HepG2 (cell line): Measurements from ENCODE around the gene NSUN2. TPM values are rescaled to one million over a fixed set of nuclear protein-coding genes. Genes with fewer than 3 reads are reported as not detected.

Experiments used
- ATAC-seq: fragments of 200-7000 bp; cut with Tn5 transposase; 3 replicates; pipeline ENCODE4 v1.9.1; 2020; ENCODE audit warnings: mild to moderate bottlenecking, moderate library complexity
- BruUV-seq: library from RNA; stranded (reverse); fragments of 400-500 nt; replicated peaks from 2 replicates; lab custom pipeline; 2021; lab: Mats Ljungman, UMichigan
- CTCF ChIA-PET: fragments of 300-600 bp; formaldehyde crosslinking; extraction: SDS; loops from one replicate; lab custom pipeline; 2021; ENCODE audit warnings: low total read pairs, inconsistent platforms, low intra/inter-chr PET ratio; lab: Yijun Ruan, JAX
- POLR2A ChIA-PET: fragments of 350-600 bp; sonication (Branson Sonifier 250); formaldehyde crosslinking; loops from one replicate; lab custom pipeline; 2020; ENCODE audit warnings: antibody characterized with exemption, inconsistent platforms; lab: Yijun Ruan, JAX
- DNase-seq: peaks from one replicate; pipeline ENCODE4 v3.0.0-alpha.2; 2015; ENCODE audit warnings: low spot score
- FAIRE-seq: peaks from 3 replicates; lab custom pipeline; 2011; peaks lifted over from hg19 to GRCh38; lab: Jason Lieb, UNC
- H2AFZ ChIP-seq: one replicate; pipeline ENCODE4 v1.6.1; 2011; ENCODE audit warnings: low read length, inconsistent platforms
- H3K27ac ChIP-seq: fragments of 300-600 bp; 3 replicates; pipeline ENCODE4 v1.8.0; 2011; ENCODE audit warnings: mixed run types, mild to moderate bottlenecking, mixed read lengths, low read length, inconsistent platforms; ENCODE audit not compliant: insufficient read depth; ENCODE audit errors: extremely low read length
- H3K27me3 ChIP-seq, 2 experiments: fragments of 200-600 bp in 1 of 2; 2 replicates in 1 of 2; 3 replicates in 1 of 2; pipeline versions ENCODE4 v1.6.0 to v1.8.0; 2011; ENCODE audit warnings: low read length in 2 of 2, mild to moderate bottlenecking in 2 of 2, moderate library complexity in 2 of 2, inconsistent platforms in 1 of 2; ENCODE audit not compliant: insufficient read depth in 2 of 2, control insufficient read depth in 1 of 2
- H3K36me3 ChIP-seq, 2 experiments: fragments of 200-600 bp in 1 of 2; replicated peaks in 1 of 2; 2 replicates in 1 of 2; 3 replicates in 1 of 2; pipeline versions ENCODE4 v1.5.1 to v1.8.0; 2011; ENCODE audit warnings: low read length in 2 of 2, inconsistent platforms in 1 of 2; ENCODE audit not compliant: insufficient read depth in 2 of 2, control insufficient read depth in 1 of 2
- H3K4me1 ChIP-seq: 2 replicates; pipeline ENCODE4 v1.5.1; 2012; ENCODE audit warnings: low read length, inconsistent platforms; ENCODE audit not compliant: insufficient read depth
- H3K4me2 ChIP-seq: 2 replicates; pipeline ENCODE4 v1.6.0; 2011; ENCODE audit warnings: low read depth, low read length, inconsistent platforms
- H3K4me3 ChIP-seq, 3 experiments: fragments of 200-600 bp in 1 of 3; sonication (generic), shearing (Covaris generic) in 1 of 3; replicated peaks in 1 of 3; 2 replicates each; pipeline ENCODE4 v1.5.1; 2011 to 2016; ENCODE audit warnings: low read length in 3 of 3, inconsistent platforms in 2 of 3, low read depth in 2 of 3, mild to moderate bottlenecking in 2 of 3, control low read depth in 1 of 3, mixed read lengths in 1 of 3; ENCODE audit not compliant: insufficient read depth in 1 of 3
- H3K79me2 ChIP-seq: one replicate; pipeline ENCODE4 v1.6.1; 2011; ENCODE audit warnings: low read length, inconsistent platforms; ENCODE audit not compliant: insufficient read depth
- H3K9ac ChIP-seq: 2 replicates; pipeline ENCODE4 v1.6.0; 2011; ENCODE audit warnings: mild to moderate bottlenecking, low read depth, low read length, inconsistent platforms; ENCODE audit not compliant: insufficient read depth
- H3K9me3 ChIP-seq: 2 replicates; pipeline ENCODE4 v1.5.1; 2012; ENCODE audit warnings: mild to moderate bottlenecking, low read length
- H4K20me1 ChIP-seq: 2 replicates; pipeline ENCODE4 v1.6.0; 2011; ENCODE audit warnings: inconsistent platforms, mild to moderate bottlenecking, low read length, moderate library complexity; ENCODE audit not compliant: insufficient read depth
- CREB1 ChIP-seq, 2 experiments: fragments of 450-650 bp in 1 of 2; IDR thresholded peaks; 2 replicates each; pipeline ENCODE4 v1.6.1; 2016 to 2017; ENCODE audit warnings: control low read depth in 1 of 2, mild to moderate bottlenecking in 1 of 2, missing compliant biosample characterization in 1 of 2, missing genetic modification characterization in 1 of 2
- DNMT3B ChIP-seq: conservative IDR thresholded peaks from 2 replicates; pipeline ENCODE4 v1.6.1; 2016; ENCODE audit warnings: missing biosample characterization, control low read depth
- FOXC1 ChIP-seq: sonication (generic); formaldehyde crosslinking; IDR thresholded peaks from 2 replicates; pipeline ENCODE4 v1.8.0; 2022; ENCODE audit warnings: mild to moderate bottlenecking, missing genetic modification reagents, borderline replicate concordance
- PLRG1 ChIP-seq: fragments of 450-650 bp; conservative IDR thresholded peaks from 2 replicates; pipeline ENCODE4 v1.6.1; 2016
- PTBP1 ChIP-seq: fragments of 200-400 bp; formaldehyde crosslinking; IDR thresholded peaks from 2 replicates; pipeline ENCODE4 v1.6.1; 2018; ENCODE audit warnings: low read length, low read depth; ENCODE audit not compliant: poor library complexity, severe bottlenecking
- SETDB1 ChIP-seq: sonication (generic); formaldehyde crosslinking; IDR thresholded peaks from 2 replicates; pipeline ENCODE4 v1.5.1; 2020; ENCODE audit warnings: missing genetic modification reagents, mild to moderate bottlenecking, borderline replicate concordance
- SRSF1 ChIP-seq: fragments of 200-400 bp; formaldehyde crosslinking; optimal IDR thresholded peaks from 2 replicates; pipeline ENCODE3; 2017; ENCODE audit warnings: mild to moderate bottlenecking, low read depth, low read length, moderate library complexity
- THYN1 ChIP-seq: sonication (generic); formaldehyde crosslinking; IDR thresholded peaks from 2 replicates; pipeline ENCODE4 v1.8.1; 2023; ENCODE audit warnings: low read depth, mild to moderate bottlenecking, moderate library complexity, missing genetic modification reagents, borderline replicate concordance
- ZFP41 ChIP-seq: sonication (generic); formaldehyde crosslinking; IDR thresholded peaks from 2 replicates; pipeline ENCODE4 v1.4.0; 2020; ENCODE audit warnings: mild to moderate bottlenecking, missing genetic modification reagents, borderline replicate concordance
- ZNF34 ChIP-seq: sonication (generic); formaldehyde crosslinking; IDR thresholded peaks from 2 replicates; pipeline ENCODE4 v1.4.0; 2020; ENCODE audit warnings: mild to moderate bottlenecking, missing genetic modification reagents, borderline replicate concordance
- ZNF501 ChIP-seq: sonication (generic); formaldehyde crosslinking; IDR thresholded peaks from 2 replicates; pipeline ENCODE4 v1.5.1; 2020; ENCODE audit warnings: mild to moderate bottlenecking, moderate library complexity, missing genetic modification reagents
- ZNF792 ChIP-seq: IDR thresholded peaks from 2 replicates; pipeline ENCODE4 v1.6.1; 2016
- ZNF879 ChIP-seq: sonication (generic); formaldehyde crosslinking; IDR thresholded peaks from 2 replicates; pipeline ENCODE4 v1.8.1; 2023; ENCODE audit warnings: missing genetic modification reagents
- WGBS: methylation state at CpG from one replicate; pipeline ENCODE4 v1.1.6; 2017; ENCODE audit warnings: low lambda C conversion rate; 5-methylcytosine and 5-hydroxymethylcytosine counted together
- in situ Hi-C: cut with HindIII; loops from 2 replicates; pipeline ENCODE4 v1.10.0; 2017; ENCODE audit warnings: low pct_unique_long_range_greater_than_20kb; ENCODE audit not compliant: extremely low pct_ligation_motif_present
- intact Hi-C: fragments of 100-400 bp; cut with micrococcal nuclease; formaldehyde crosslinking; loops from one replicate; pipeline ENCODE4 v1.10.0; 2022; ENCODE audit not compliant: unreplicated experiment
- polyA plus RNA-seq, 8 experiments: library from polyadenylated mRNA; depleted of rRNA in 3 of 8; stranded (reverse) in 7 of 8; unstranded in 1 of 8; fragments of >200 nt; fragmentation: Illumina TruSeq in 4 of 8; extraction: Trizol in 4 of 8; gene quantifications; 2 replicates each; pipeline versions ENCODE4 v1.2.1 to v1.2.3, GENCODE V29; 2011 to 2016; ENCODE audit warnings: low read depth in 4 of 8, missing spikeins in 1 of 8, mixed read lengths in 1 of 8; ENCODE audit not compliant: insufficient read depth in 1 of 8
- total RNA-seq, 5 experiments: library from RNA; depleted of rRNA; stranded (reverse); fragments of >200 nt; fragmentation: Illumina TruSeq; extraction: Trizol; gene quantifications; 2 replicates each; pipeline ENCODE4 v1.2.3, GENCODE V29; 2016; ENCODE audit warnings: low read depth in 1 of 5
- TF ChIP-seq, protein P1 (sequence below): sonication (generic); formaldehyde crosslinking; IDR thresholded peaks from 2 replicates; pipeline ENCODE4 v1.4.0; 2020; ENCODE audit warnings: missing genetic modification reagents, borderline replicate concordance
- TF ChIP-seq, protein P2 (sequence below): sonication (generic); formaldehyde crosslinking; IDR thresholded peaks from 2 replicates; pipeline ENCODE4 v1.9.0; 2021; ENCODE audit warnings: missing genetic modification reagents, borderline replicate concordance

Gene NSUN2
- total and polyA plus RNA-seq, 2 of the 13 experiments (the other 11 are each of a cell fraction or from before 2014, with no cell fraction given): 51.7 to 69.1 TPM

DNA sequence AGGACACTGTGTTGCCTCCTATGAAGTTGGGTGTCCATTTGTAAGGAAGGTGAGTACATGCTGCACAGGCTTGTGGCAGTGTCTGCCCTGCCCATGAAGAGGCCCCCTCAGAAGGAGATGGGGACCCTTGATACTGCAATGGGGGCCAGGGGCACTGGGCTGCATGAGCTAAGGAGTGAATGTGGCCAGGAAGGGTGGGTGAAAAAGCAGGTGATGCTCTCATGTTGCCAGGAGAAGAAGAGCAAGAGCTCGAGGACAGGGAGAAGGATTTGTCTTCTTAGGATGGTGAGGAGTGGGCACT lies 76.1 kb downstream of the NSUN2 start (continued):
- no peak for TF ChIP-seq ZFP41 (CRISPR knock-in tag)
- TF ChIP-seq ZNF34 (CRISPR knock-in tag): no peak
- TF ChIP-seq CREB1 (IDR thresholded peaks at IDR 0.05): no peak
- TF ChIP-seq CREB1 (CRISPR knock-in tag; IDR thresholded peaks at IDR 0.05): no peak
- no peak for TF ChIP-seq THYN1 (CRISPR knock-in tag)
- TF ChIP-seq ZNF501 (CRISPR knock-in tag): no peak
- TF ChIP-seq ZNF792 (CRISPR knock-in tag): no peak

DNA sequence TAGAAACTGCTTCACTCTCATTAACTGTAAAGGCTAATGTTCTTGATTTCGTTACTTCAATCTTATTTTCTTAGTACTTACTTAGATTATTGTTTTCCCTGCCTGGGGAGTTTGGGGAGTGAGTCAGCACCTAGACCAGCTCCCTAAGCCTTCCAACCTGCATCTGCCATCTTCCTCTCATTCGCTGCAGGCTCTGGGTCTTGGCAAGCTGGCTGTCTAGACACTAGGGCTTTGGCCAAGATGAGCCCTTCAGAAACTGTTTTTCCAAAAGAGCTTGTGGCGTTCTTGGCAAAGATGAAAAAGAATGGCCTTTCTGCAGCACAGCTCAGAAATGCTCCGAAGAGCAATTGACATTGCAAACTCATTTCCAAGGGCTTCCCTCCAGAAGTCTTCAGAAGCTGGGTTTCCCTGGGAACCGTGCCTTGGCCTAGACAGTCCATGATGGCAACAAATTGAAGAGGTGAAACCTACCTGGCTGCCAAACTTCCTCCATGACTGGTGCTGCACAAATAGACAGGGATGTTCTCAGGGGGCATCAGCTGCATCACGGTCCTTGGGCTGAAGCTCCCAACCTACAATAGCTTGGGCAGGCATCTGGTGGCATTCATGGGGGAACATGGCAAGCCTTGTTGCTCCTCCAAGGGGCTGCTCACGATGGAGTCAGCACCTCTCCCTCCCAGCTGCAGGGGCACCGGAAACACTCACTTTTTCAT lies 76.6 kb downstream of the NSUN2 start:
- Histone ChIP-seq H3K9ac (no peak overlapping the region), H3K4me1 (no peaks in the 10 kb centered on the region), H3K27ac (no peak overlapping the region), H3K4me2 (no peak overlapping the region), H3K4me3 (no peak overlapping the region), H3K9me3 (no peaks in the 10 kb centered on the region), H3K79me2 (no peaks in the 10 kb centered on the region), H3K36me3 (no peaks in the 10 kb centered on the region), H4K20me1 (no peaks in the 10 kb centered on the region), H3K27me3 (peaks cover 0 to 9% of the 10 kb centered on the region in 2 experiments; a peak in 3 of 5 replicates), H2AFZ (no peak overlapping the region)
- TF ChIP-seq, protein P1, sequence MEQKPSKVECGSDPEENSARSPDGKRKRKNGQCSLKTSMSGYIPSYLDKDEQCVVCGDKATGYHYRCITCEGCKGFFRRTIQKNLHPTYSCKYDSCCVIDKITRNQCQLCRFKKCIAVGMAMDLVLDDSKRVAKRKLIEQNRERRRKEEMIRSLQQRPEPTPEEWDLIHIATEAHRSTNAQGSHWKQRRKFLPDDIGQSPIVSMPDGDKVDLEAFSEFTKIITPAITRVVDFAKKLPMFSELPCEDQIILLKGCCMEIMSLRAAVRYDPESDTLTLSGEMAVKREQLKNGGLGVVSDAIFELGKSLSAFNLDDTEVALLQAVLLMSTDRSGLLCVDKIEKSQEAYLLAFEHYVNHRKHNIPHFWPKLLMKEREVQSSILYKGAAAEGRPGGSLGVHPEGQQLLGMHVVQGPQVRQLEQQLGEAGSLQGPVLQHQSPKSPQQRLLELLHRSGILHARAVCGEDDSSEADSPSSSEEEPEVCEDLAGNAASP (CRISPR knock-in tag): no peak
- TF ChIP-seq ZNF792 (CRISPR knock-in tag) (no peak), PTBP1 (no peak), PLRG1 (no peak), FOXC1 (CRISPR knock-in tag) (no peak), SETDB1 (CRISPR knock-in tag) (no peak), ZNF879 (CRISPR knock-in tag) (no peak), DNMT3B (CRISPR knock-in tag) (no peak), SRSF1 (no peak)
- TF ChIP-seq, protein P2, sequence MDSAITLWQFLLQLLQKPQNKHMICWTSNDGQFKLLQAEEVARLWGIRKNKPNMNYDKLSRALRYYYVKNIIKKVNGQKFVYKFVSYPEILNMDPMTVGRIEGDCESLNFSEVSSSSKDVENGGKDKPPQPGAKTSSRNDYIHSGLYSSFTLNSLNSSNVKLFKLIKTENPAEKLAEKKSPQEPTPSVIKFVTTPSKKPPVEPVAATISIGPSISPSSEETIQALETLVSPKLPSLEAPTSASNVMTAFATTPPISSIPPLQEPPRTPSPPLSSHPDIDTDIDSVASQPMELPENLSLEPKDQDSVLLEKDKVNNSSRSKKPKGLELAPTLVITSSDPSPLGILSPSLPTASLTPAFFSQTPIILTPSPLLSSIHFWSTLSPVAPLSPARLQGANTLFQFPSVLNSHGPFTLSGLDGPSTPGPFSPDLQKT (CRISPR knock-in tag): no peak
- CTCF ChIA-PET: no interaction called here
- FAIRE-seq (no peak), DNase-seq (no peak), ATAC-seq (no peak)
- POLR2A ChIA-PET: no interaction called here
- in situ Hi-C loops (loop anchor here (25.0 kb wide), 1 partner anchor 669 kb away; no protein-coding TSS in a partner anchor), intact Hi-C loops (no loop called here)
- BruUV-seq: no TSS peak
- WGBS: 6% methylated on average over 6 of the region's 8 CpGs
